CD4-positive, alpha-beta T cell treated with Interleukin-15 for 4 hours (primary cell): ENCODE results near the gene SHKBP1.
"Not testable (repeated sequence)": the region's sequence is repeated elsewhere in the genome, so short reads cannot be mapped to it uniquely, and the experiment has no call there.

Source experiments
- DNase-seq: peaks from one replicate; pipeline ENCODE4 v3.0.0-alpha.2; 2020; ENCODE audit warnings: low spot score

The SHKBP1 gene

DNA sequence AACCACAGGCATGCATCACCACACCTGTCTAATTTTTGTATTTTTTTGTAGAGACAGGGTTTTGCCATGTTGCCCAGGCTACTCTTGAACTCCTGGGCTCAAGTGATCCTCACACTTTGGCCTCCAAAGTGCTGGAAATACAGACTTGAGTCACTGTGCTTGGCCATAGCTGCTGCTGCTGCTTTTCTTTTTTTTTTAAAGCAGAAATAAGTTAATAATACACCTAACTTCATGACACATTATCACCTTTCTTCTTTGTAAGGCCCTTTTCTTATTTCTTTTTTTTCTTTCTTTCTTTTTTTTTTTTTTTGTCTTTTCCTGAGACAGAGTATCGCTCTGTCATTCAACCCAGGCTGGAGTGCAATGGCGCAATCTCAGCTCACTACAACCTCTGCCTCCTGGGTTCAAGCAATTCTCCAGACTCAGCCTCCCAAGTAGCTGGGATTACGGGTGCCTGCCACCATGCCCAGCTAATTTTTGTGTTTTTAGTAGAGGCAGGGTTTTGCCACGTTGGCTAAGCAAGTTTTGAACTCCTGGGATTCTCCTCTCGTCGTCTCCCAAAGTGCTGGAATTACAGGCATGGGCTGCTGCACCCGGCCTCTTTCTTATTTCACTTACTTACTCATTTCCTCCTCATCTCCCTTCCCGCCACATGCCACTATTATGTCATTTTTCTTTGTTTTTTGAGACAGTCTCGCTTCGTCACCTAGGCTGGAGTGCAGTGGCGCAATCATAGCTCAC lies 8.7 kb downstream of the SHKBP1 start:
- DNase-seq: no peak

DNA sequence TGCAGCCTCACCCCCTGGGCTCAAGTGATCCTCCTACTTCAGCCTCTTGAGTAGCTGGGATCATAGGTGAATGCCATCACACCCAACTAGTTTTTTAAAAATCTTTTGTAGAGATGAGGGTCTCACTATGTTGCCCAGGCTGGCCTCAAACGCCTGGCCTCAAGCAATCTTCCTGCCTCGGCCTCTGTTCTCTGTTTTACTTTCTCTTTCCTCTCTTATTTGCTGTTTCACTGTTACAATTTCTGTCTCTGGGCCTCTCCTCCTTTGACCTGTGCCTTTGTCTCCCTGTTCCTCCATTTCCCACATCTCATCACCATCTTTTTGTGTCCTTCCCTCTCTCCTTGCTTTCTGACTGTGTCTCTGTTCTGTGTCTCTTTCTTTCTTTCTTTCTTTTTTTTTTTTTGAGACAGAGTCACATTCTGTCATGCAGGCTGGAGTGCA lies 9.3 kb downstream of the SHKBP1 start:
- DNase-seq: no peak

DNA sequence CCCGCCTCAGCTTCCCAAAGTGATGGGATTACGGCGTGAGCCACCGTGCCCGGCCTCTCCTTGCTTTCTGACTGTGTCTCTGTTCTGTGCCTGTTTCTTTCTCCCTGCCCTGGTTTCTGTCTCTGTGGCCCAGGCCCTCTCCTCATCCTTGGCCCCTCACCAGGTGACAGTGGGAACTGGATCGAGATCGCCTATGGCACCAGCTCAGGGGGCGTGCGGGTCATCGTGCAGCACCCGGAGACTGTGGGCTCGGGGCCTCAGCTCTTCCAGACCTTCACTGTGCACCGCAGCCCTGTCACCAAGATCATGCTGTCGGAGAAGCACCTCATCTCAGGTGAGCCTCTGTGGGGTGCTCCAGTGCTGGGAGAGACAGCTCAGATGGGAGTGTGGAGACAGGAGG lies 9.9 kb downstream of the SHKBP1 start:
- no peak for DNase-seq

DNA sequence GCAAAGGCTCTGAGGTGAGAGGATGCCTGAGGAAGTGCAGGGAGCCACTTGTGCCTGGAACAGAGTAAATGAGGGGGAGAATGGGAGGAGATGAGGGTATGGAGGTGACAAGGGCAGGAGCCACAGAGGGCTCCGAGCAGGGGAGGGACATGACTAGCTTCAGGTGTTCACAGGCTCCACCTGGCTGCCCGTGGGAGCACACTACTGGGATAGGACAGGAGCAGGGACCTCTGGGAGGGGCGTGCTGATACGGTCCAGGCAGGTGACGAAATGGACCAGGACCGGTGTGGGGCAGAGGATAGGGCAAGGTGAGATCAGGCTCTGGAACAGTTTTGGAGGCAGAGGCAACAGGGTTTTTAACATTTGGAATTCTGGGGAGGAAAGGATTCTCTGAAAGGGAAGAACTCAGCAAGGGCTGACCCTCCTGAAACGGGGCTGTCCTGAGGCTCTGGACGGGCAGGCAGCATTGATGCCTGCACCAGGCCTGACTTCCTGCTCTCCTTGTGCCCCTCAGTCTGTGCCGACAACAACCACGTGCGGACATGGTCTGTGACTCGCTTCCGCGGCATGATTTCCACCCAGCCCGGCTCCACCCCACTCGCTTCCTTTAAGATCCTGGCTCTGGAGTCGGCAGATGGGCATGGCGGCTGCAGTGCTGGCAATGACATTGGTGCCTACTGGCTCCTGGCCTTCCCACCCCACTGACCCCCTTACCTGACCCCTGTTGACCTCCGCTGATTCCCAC lies 11.6 kb downstream of the SHKBP1 start:
- no peak for DNase-seq

DNA sequence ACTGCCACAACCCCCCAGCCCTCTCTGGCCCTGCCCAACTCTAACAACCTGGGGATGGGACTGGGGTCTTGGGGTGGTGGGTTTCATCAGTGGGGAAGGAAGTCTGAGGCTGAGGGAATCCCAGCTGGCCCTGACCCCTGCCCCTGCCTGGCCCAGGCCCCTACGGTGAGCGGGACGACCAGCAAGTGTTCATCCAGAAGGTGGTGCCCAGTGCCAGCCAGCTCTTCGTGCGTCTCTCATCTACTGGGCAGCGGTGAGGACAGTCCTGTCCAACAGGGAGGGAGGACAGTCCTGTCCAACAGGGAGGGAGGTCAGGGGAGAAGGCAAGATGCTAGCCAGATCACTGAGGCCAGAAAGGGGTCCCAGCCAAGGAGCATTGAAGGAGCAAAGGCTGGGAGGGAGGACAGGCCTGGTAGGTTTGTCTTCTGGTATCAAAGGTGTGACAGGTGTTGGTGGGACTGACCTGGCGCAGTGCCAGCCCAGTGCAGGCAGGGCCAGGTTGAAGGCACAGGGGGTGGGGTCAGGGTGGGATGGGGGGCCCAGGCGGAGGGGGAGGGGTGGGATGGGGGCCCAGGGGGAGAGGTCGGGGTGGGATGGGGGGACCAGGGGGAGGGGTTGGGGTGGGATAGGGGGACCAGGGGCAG lies 12.4 kb downstream of the SHKBP1 start:
- no peak for DNase-seq

DNA sequence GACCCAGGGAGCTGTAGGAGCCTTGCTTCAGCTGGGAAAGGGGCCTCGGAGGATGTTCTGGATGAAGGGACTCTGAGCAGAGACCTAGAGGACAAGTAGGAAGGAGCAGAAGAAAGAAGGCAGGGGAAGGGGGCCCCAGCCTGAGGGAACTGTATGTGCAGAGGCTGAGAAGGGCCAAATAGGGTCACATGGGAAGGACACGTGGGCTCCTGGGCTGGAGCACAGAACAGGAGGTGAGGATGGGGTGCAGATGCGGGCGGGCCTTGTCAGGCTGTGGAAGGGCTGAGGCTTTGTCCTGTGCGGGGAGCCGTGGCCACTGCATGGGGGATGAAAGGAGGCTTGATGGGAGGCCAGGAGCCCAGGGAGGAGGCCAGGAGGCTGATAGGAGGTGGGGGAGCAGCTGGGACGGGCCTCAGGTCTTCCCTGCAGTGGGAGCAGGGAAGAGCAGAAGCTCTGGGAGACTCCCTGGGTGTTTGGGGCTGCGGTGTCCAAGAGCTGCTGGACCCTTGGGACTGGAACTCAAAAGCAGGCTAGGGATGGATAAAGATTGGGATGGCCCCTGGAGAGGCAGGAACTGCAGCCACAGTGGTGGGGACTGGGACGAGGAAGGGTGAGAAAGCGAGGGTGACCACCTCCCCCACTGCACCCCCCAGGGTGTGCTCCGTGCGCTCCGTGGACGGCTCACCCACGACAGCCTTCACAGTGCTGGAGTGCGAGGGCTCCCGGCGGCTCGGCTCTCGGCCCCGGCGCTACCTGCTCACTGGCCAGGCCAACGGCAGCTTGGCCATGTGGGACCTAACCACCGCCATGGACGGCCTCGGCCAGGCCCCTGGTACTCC lies 13.1 kb downstream of the SHKBP1 start:
- DNase-seq: no peak

DNA sequence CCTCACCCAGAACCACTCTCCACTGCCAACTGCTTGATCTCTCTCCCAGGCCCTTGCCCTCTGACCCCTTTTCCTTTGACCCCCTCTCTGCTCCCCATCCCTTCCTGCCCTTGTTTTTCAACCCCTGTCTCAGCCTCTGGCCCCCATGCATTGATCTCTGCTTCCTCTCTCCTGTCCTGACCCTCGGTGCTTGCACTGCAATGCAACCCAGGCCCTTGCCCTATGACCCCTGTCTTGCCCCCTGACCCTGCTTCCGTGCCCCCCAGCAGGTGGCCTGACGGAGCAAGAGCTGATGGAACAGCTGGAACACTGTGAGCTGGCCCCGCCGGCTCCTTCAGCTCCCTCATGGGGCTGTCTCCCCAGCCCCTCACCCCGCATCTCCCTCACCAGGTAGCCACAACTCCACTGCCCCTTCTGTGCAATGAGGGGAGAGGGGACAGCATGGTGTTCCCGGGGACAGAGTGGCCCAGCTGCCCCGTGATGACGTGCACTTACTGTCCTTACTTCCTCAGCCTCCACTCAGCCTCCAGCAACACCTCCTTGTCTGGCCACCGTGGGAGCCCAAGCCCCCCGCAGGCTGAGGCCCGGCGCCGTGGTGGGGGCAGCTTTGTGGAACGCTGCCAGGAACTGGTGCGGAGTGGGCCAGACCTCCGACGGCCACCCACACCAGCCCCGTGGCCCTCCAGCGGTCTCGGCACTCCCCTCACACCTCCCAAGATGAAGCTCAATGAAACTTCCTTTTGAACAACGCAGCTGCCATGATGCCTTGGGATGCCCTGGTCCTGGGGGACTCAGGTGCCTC lies 14.0 kb downstream of the SHKBP1 start:
- no peak for DNase-seq

DNA sequence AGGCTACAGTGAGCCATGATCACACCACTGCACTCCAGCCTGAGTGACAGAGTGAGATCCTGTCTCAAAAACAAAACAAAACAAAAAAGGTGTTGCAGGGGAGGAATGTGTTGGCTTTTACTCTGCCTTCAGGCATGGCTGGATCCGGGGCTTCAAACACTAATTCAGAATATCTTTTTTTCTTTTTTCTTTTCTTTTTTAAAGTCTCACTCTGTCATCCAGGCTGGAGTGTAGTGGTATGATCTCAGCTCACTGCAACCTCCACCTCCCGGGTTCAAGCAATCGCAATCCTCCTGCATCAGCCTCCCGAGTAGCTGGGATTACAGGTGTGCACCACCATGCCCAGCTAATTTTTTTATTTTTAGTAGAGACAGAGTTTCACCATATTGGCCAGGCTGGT lies 15.1 kb downstream of the SHKBP1 start:
- not testable (repeated sequence) for DNase-seq

DNA sequence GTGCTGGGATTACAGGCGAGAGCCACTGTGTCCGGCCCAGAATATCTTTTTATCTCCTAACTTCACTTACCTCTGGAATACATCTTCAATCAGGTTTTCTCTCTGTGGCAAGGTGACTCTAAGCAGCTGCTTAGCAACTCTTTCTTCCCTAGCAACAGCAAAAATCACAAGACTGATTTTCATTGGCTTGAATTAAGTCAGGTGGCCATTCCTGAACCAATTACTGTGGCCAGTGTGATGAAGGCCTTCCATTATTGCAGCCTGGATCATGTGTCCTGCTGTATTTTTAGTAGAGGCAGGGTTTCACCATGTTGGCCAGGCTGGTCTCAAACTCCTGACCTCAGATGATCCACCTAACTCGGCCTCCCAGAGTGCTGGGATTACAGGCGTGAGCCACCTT lies 15.5 kb downstream of the SHKBP1 start:
- peak; percentile 23 for DNase-seq

DNA sequence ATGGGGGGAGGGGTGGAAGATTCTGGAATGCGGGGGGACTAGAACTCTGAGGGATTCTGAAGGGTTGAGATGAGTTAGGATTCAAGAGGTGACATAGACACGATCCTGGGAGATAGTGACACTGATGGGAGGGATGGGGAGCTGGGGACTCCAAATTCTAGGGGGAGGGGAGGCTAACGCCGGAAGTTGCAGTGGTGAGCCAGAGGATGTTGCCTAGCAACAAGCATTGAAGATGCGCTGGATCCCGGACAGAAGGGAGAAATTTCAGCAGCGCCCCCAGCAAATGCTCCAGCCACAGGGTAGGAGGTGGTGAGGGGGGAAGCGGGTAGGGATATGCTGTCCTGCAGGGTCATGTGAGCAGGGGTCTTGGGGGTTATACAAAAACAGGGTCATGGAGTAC lies 17.6 kb downstream of the SHKBP1 start:
- no peak for DNase-seq

DNA sequence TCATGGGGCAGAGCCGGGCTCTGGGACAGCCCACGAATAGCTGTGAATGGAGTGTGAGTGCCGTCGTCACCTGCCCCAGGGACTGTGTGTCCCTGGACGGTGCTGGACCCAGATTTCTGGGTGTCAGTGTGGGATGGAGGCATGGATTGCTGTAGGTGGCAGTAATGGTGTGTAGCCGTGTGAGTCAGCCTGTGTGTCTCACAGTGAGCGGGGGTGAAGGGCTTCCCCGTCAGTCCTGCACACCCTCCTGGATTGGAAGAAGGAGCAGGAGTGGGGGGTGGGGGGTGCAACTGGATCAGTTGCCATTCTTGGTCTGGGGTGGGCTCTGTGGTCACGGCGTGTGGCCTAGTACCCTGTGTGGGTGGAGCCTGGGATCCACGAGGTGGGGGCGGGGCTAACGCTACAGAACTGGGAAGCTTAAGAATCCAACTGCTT lies 18.0 kb downstream of the SHKBP1 start:
- no peak for DNase-seq

DNA sequence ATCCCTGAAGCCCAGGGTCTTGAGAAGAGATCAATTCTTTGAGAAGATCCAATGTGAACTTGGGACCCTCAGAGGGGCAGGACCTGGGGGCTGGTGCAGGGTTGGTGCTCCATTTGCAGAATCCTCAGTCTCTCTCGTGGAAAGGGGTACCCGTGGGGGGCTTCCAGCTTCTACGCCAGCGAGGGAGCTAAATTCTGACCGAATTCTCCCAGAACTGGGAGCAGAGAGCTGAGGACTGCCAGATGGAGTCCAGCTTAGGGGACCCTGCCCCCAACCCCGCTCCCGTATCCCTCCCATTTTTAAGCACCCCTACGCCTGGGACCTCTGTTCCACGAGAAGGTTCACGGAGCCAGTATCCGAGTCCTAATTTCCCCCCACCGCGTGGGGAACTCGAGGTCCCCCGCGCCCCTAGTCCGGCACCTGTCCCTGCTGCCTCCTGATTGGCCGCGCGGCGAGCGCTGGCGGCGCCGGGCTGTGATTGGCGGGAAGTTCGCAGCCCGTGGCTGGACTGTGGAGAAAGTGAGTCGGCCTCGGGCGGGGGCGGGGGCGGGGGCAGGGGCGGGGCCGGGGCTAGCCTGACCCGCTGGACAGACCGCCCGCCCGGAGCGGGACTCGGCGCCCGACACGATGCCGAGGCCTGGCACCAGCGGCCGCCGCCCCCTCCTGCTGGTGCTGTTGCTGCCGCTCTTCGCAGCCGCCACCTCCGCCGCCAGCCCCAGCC lies 20.1 kb downstream of the SHKBP1 start:
- DNase-seq: no peak

DNA sequence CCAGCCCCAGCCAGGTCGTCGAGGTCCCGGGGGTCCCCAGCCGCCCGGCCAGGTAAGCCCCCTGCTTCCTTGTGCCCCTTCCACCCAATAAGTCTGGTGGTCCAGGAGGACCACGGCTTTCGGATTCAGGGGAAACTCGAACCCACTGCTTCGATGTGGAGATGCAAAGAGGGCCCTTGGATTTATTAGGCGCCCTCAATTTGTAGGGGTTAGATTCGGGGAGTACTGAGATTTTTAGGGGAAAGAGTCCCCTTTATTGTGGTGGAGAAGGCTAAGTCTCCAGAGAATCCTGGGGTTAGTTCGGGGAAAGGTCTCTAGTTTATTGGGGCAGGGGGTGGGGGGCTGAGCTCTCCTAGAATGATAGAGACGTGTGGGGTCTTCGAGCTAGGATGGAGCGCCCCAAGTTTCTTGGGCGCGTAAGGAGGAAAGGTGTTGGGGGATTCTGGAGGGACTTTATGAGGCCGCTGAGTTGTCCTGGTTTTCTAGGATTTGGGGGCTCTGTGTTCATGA lies 20.7 kb downstream of the SHKBP1 start:
- no peak for DNase-seq

DNA sequence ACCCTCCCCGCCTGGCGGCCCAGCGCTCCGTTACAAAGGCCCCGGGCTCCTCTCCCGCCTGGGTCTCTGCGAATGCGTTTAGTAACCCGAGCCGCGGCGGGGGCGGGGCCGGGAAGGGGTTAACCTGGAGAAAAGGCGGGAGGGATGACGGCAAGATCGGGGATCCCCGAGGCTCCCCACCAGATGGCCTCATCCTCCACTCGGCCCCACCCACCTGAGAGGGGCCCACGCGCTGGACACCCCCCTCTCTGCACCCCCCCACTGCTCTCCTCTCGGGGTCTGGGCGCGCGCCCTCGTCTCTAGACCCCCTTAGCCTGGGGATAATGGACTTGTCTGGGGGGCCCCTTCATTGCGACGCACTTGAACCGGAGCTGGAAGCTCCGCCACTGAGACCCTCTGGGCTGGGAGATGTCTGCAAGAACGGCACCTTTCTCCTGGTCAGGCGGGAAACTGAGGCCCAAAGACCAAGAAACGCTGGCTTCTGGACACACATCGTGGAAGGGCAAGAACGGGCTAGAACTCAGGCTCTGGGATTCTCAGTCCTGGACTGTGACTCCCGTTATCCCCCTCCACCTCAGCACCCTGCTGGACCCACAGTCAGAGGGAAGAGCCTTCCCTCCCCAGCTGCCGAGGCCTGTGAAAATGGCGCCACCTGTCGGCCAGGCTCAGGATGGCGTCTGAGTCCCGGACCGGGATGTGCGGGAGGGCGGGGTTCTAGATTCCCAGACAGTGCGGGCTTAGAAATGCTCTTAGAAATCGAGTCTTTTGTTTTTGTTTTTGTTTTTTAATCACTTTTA lies 21.6 kb downstream of the SHKBP1 start:
- DNase-seq: peak; percentile 83

DNA sequence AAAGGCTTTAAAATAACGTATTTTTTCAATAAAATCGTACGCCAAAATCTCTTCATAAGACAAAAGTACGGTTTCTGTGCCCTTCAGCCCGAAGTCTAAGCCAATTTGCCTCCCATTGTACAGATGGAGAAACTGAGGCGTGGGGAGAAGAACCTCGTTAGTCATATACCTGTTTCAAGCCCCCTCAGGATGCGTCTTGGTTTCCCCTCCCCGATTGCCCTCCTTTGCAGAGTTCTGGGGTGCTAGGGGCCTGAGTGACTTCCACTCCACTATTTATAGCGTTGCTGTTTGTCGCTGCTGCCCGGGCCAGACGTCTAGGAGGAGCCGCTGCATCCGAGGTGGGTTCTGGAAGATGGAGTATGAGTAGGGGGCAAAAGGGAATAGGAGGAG lies 22.2 kb downstream of the SHKBP1 start:
- no peak for DNase-seq

DNA sequence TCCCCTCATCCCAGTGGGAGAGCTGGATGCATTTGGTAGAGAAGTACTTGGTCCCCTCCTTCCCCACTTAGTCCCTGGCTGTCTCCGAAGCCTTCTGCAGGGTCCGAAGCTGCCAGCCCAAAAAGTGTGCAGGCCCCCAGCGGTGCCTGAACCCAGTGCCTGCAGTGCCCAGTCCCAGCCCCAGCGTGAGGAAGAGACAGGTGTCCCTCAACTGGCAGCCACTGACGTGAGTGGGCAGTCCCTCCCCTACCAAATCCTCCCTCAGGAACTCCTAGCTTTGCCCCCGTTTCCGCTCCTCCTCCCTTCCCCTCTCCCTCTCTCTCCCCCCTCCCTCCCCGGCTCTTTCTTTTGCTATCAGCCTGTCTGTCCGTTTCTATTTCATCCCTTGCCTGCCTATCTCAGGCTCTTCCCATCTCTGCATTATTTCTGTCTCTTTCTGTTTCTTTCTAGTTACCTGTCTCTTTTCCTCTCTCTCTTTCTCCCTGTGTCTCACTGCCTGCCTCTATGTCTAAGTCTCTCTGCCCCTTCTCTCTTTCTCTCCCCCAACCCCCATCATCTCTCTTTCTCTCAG lies 22.7 kb downstream of the SHKBP1 start:
- no peak for DNase-seq

DNA sequence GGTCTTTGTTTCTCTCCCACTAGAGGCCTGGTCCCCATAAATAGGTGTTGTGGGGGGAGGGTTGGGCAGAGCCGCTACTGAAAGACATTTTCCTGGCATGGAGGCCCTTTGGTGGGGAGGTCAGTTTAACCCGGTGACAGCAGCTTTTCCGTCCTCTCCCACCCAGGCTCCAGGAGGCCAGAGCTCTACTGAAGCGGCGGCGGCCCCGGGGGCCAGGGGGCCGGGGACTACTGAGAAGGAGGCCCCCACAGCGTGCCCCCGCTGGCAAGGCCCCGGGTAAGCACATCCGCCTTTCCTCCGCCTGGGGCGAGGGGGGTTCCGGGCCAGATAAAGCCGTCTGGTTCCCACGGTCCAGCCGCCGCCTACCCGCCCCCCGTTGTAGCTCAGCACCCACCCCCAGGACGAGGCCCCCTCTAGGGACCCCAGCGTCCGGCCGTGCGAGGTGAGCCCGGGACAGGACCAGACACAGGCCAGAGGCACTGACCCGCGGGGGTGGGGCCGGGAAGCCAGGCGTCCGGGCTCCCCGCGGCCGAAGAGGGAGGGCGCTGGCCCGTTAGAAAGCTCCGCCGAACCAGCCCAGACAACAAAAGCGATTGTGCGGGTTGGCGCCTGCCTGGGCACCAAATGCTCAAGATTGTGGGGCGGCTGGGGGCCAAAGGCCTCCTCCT lies 23.4 kb downstream of the SHKBP1 start:
- DNase-seq: no peak

DNA sequence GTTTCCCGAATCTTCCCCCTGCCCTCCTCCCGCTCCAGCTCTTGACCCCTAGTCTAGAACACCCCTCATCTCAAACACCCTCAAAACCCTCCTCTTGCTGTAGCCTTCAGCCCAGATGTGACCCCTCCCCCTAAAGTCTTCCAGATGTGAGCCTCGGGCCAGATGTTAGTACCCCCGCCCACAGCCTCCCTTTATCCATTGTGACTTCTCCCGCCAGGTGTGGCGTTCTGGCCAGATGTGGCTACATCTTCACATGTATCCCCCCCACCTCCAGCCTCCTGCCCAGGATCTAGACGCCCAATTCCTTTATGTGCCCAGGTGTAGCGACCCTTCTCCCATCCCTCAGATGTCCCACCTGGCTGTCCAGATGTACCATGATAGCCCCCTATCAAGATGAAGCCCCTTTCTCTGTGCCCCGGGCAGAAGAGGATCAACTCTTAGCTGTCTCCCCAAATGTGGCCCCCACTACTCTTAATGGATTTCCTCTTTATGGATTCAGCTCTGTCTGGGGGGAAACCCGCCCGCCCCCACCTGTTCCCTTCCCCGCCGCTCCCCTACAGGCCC lies 24.0 kb downstream of the SHKBP1 start:
- no peak for DNase-seq
